ENCODE results near the gene SMYD4. TPM values are rescaled to one million over a fixed set of nuclear protein-coding genes. Genes with fewer than 3 reads are reported as not detected.

SMYD4 gene
- total RNA-seq, 1 donor = 7.1 TPM

- Histone ChIP-seq H3K4me3 (ENCODE audit: low read length) (no peak overlapping the region), H3K9me3 (ENCODE audit: low read depth, low read length) (no peaks in the 10 kb centered on the region), H3K4me1 (ENCODE audit: insufficient read depth, low read length) (peaks cover 43% of the 10 kb centered on the region), H3K27me3 (ENCODE audit: insufficient read depth, low read length) (no peaks in the 10 kb centered on the region)
Measured at GRCh38 chr17:1759529-1759928, 70.2 kb downstream of the SMYD4 start.

GRCh38 chr17:1758807-1759206, 70.9 kb downstream of the SMYD4 start:
- Histone ChIP-seq H3K27me3 (ENCODE audit: insufficient read depth, low read length) (no peaks in the 10 kb centered on the region), H3K9me3 (ENCODE audit: low read depth, low read length) (no peaks in the 10 kb centered on the region), H3K4me1 (ENCODE audit: insufficient read depth, low read length) (peaks cover 40% of the 10 kb centered on the region), H3K4me3 (ENCODE audit: low read length) (no peak overlapping the region)

GRCh38 chr17:1755827-1756262, 73.9 kb downstream of the SMYD4 start:
- no peaks in the 10 kb centered on the region for H3K9me3 ChIP-seq (ENCODE audit: low read depth, low read length)
- H3K4me3 ChIP-seq (ENCODE audit: low read length) = no peak overlapping the region
- no peaks in the 10 kb centered on the region for H3K27me3 ChIP-seq (ENCODE audit: insufficient read depth, low read length)
- peaks cover 31% of the 10 kb centered on the region for H3K4me1 ChIP-seq (ENCODE audit: insufficient read depth, low read length)

GRCh38 chr17:1755252-1755826, 74.4 kb downstream of the SMYD4 start:
- Histone ChIP-seq H3K9me3 (ENCODE audit: low read depth, low read length) (no peaks in the 10 kb centered on the region), H3K4me1 (ENCODE audit: insufficient read depth, low read length) (peaks cover 31% of the 10 kb centered on the region), H3K4me3 (ENCODE audit: low read length) (no peak overlapping the region), H3K27me3 (ENCODE audit: insufficient read depth, low read length) (no peaks in the 10 kb centered on the region)

GRCh38 chr17:1754430-1755112, 75.1 kb downstream of the SMYD4 start:
- Histone ChIP-seq H3K4me3 (ENCODE audit: low read length) (no peak overlapping the region), H3K9me3 (ENCODE audit: low read depth, low read length) (no peaks in the 10 kb centered on the region), H3K27me3 (ENCODE audit: insufficient read depth, low read length) (no peaks in the 10 kb centered on the region), H3K4me1 (ENCODE audit: insufficient read depth, low read length) (peaks cover 28% of the 10 kb centered on the region)

- Histone ChIP-seq H3K4me3 (ENCODE audit: low read length) (no peak overlapping the region), H3K9me3 (ENCODE audit: low read depth, low read length) (no peaks in the 10 kb centered on the region), H3K4me1 (ENCODE audit: insufficient read depth, low read length) (peaks cover 21% of the 10 kb centered on the region)
Measured at GRCh38 chr17:1753767-1754429, 75.8 kb downstream of the SMYD4 start.

GRCh38 chr17:1752425-1753262, 77.1 kb downstream of the SMYD4 start:
- no peaks in the 10 kb centered on the region for H3K9me3 ChIP-seq (ENCODE audit: low read depth, low read length)
- H3K4me3 ChIP-seq (ENCODE audit: low read length) = no peak overlapping the region
- H3K27me3 ChIP-seq (ENCODE audit: insufficient read depth, low read length) = no peaks in the 10 kb centered on the region
- peaks cover 19% of the 10 kb centered on the region for H3K4me1 ChIP-seq (ENCODE audit: insufficient read depth, low read length)

More at GRCh38 chr17:1753767-1754429, 75.8 kb downstream of the SMYD4 start:
- H3K27me3 ChIP-seq (ENCODE audit: insufficient read depth, low read length) = no peaks in the 10 kb centered on the region

GRCh38 chr17:1750628-1751027, 79.1 kb downstream of the SMYD4 start:
- H3K9me3 ChIP-seq (ENCODE audit: low read depth, low read length) = no peaks in the 10 kb centered on the region
- no peak overlapping the region for H3K4me3 ChIP-seq (ENCODE audit: low read length)
- no peaks in the 10 kb centered on the region for H3K27me3 ChIP-seq (ENCODE audit: insufficient read depth, low read length)
- peaks cover 19% of the 10 kb centered on the region for H3K4me1 ChIP-seq (ENCODE audit: insufficient read depth, low read length)

GRCh38 chr17:1746975-1747543, 82.6 kb downstream of the SMYD4 start:
- H3K27me3 ChIP-seq (ENCODE audit: insufficient read depth, low read length) = no peaks in the 10 kb centered on the region

GRCh38 chr17:1745513-1746020, 84.1 kb downstream of the SMYD4 start:
- Histone ChIP-seq H3K4me3 (ENCODE audit: low read length) (no peak overlapping the region), H3K9me3 (ENCODE audit: low read depth, low read length) (no peaks in the 10 kb centered on the region), H3K4me1 (ENCODE audit: insufficient read depth, low read length) (no peaks in the 10 kb centered on the region), H3K27me3 (ENCODE audit: insufficient read depth, low read length) (no peaks in the 10 kb centered on the region)

More at GRCh38 chr17:1746975-1747543, 82.6 kb downstream of the SMYD4 start:
- H3K4me3 ChIP-seq (ENCODE audit: low read length) = no peak overlapping the region
- no peaks in the 10 kb centered on the region for H3K9me3 ChIP-seq (ENCODE audit: low read depth, low read length)
- H3K4me1 ChIP-seq (ENCODE audit: insufficient read depth, low read length) = peaks cover 4% of the 10 kb centered on the region

- no peak overlapping the region for H3K4me3 ChIP-seq (ENCODE audit: low read length)
- H3K4me1 ChIP-seq (ENCODE audit: insufficient read depth, low read length) = no peaks in the 10 kb centered on the region
- no peaks in the 10 kb centered on the region for H3K9me3 ChIP-seq (ENCODE audit: low read depth, low read length)
- no peaks in the 10 kb centered on the region for H3K27me3 ChIP-seq (ENCODE audit: insufficient read depth, low read length)
Measured at GRCh38 chr17:1744551-1745512, 84.9 kb downstream of the SMYD4 start.

GRCh38 chr17:1743088-1743439, 86.6 kb downstream of the SMYD4 start:
- no peaks in the 10 kb centered on the region for H3K27me3 ChIP-seq (ENCODE audit: insufficient read depth, low read length)
- no peaks in the 10 kb centered on the region for H3K9me3 ChIP-seq (ENCODE audit: low read depth, low read length)
- no peaks in the 10 kb centered on the region for H3K4me1 ChIP-seq (ENCODE audit: insufficient read depth, low read length)
- H3K4me3 ChIP-seq (ENCODE audit: low read length) = no peak overlapping the region

- H3K4me1 ChIP-seq (ENCODE audit: insufficient read depth, low read length) = no peaks in the 10 kb centered on the region
- H3K4me3 ChIP-seq (ENCODE audit: low read length) = no peak within 1 kb of the TSS
- H3K27me3 ChIP-seq (ENCODE audit: insufficient read depth, low read length) = no peaks in the 10 kb centered on the region
- H3K9me3 ChIP-seq (ENCODE audit: low read depth, low read length) = no peaks in the 10 kb centered on the region
Measured at GRCh38 chr17:1742371-1743087, 87.2 kb downstream of the SMYD4 start, which contains the start of gene SERPINF2. SERPINF2 (plus strand) TSS chr17:1742871; CDS start chr17:1744996, 2,125 bp downstream.
